Stimulated activated CD8-positive, alpha-beta memory T cell treated with anti-CD3 and anti-CD28 coated beads, Interleukin-15, amount 100 ng/mL, for 24 hours (primary cell): ENCODE measurements around the gene DCUN1D3.
A peak's percentile ranks its signal among the peaks of the same experiment; 100 is the strongest.
"Not testable (repeated sequence)": the region's sequence is repeated elsewhere in the genome, so short reads cannot be mapped to it uniquely, and the experiment has no call there.

Experiments used
- DNase-seq: peaks from one replicate; pipeline ENCODE4 v3.0.0-alpha.2; 2020; ENCODE audit warnings: low read depth

DCUN1D3 gene

DNA sequence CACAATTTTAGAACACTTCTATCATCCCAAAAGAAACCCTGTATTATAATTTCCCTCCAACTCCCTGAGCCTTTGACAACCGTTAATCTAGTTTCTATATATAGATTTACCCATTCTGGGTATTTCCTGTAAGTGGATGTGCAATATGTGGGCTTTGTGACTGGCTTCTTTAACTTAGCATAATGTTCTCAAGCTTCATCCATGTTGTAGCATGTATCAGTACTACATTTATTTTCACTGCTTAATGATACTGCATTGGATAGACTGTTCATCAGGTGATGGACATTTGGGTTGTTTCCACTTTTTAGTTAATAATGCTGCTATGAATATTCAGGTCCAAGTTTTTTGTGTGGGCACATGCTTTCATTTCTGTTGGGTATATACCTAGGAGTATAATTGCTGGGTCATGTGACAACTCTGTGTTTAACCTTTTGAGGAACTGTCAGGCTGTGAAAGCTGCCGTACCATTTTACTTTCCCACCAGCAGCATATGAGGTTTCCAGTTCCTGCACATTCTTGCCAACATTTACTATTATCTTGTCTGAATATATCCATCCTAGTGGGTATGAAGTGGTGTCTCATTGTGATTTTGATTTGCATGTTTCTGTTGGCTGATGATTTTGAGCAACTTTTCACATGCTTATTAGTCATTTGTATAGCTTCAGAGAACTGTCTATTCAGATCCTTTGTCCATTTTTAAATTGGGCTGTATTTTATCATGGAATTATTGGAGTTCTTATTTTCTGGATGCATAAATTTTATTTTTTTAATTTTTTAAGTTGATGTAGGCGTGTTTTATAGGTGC, 77.4 kb downstream of the DCUN1D3 start:
- DNase-seq: no peak

DNA sequence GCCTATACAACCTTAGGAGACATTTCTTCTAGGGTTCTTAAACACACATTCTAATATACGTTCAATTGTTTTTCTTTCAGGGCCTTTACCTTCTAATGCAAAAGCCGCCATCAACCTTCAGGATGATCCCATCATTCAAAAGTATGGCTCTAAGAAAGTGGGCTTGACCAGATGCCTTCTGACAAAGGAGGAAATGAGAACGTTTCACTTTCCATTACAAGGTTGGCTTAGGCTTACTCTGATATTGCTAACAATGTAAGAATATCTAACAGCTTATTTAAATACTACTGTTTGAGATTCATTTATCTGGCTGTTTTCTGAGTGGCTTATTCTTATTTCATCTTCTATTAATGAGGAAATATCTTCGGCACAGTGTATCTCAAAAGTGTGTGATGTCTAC, 78.5 kb downstream of the DCUN1D3 start:
- no peak for DNase-seq

DNA sequence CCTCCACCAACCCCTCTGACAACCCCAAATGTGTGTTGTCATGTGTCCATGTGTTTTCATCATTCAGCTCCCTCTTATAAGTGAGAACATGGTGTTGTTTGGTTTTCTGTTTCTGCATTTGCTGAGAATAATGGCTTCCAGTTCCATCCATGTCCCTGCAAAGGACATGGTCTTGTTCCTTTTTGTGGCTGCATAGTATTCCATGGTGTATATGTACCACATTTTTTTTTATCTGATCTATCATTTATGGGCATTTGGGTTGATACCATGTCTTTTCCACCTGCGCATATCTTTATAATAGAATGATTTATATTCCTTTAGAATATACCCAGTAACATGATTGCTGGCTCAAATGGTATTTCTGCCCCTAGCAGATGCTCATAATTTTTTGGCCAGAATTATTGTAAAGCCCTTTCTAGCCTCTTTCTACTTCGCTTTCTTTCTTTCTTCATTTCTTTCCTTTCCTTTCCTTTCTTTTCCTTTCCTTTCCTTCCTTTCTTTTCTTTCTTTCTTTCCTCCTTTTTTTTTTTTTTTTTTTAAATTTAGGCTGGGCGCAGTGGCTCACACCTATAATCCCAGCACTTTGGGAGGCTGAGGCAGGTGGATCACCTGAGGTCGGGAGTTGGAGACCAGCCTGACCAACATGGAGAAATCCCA, 81.1 kb downstream of the DCUN1D3 start:
- no peak for DNase-seq

DNA sequence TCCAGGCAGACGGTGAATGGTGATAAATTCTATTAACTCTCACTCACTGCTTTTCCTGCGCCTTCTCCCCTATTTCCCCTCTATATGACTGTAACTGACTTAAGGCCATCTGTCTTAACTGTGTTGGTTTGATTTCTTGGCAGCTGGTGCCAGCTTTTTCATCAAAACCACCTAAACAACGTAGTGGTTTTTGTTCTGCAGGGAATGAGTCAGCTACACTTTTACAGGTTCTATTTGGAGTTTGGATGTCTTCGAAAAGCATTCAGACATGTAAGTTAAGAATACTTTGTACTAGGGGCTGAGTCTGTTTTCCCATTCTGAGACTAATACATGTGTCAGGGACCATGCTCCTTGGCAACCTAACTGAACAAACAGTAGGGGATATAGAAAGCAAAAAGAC, 85.4 kb downstream of the DCUN1D3 start:
- DNase-seq: no peak

DNA sequence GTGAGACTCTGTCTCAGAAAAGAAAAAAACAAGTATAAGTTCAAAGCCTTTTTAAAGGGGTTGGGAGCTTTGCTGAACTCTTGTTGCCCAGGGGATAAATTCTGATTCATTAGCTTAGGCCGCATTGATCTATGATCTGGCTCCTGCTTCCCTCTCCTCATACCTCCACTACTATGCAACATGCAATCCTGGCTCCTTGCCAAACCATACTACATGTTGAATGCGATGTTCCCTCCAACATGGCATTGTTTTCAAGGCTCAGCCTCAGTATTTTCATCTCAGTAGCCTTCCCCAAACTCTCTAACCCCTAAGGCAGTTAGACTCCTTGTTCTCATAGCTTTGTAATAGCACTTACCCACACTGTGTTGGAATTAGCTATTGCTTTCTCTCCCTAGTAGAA, 87.6 kb downstream of the DCUN1D3 start:
- DNase-seq: no peak

DNA sequence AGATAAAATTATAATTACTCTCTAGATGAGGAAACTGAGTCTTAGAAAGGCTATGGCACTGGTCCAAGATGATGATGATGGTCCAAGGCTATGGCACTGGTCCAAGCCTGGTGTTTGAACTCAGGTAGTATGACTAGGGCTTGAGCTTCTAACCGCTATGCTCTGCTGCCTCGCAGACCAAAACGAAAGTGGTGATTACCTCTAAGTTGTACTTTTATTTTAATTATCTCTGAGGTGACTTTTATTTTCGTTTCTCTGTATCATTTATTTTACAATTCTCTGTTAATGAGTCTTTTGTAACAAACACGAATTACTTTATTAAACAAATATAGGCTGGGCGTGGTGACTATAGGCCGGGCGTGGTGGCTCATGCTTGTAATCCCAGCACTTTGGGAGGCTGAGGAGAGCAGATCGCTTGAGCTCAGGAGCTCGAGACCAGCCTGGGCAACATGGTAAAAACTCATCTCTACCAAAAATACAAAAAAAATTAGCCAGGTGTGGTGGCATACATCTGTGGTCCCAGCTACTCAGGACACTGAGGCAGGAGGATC, 88.2 kb downstream of the DCUN1D3 start:
- DNase-seq: no peak

DNA sequence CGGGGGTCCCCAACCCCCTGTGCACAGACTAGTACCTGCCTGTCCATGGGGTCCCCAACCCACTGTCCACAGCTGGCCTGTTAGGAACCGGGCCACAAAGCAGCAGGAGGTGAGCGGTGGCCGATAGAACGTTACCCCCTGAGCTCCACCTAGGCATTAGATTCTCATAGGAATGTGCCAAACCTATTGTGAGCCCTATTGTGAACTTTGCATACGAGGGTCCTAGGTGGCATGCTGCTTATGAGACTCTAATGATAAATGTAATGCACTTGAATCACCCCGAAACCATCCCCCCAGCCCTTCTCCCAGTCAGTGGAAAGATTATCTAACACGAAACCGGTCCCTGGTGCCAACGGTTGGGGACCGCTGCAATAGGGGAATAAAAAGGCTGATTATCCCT, 92.3 kb downstream of the DCUN1D3 start:
- no peak for DNase-seq

DNA sequence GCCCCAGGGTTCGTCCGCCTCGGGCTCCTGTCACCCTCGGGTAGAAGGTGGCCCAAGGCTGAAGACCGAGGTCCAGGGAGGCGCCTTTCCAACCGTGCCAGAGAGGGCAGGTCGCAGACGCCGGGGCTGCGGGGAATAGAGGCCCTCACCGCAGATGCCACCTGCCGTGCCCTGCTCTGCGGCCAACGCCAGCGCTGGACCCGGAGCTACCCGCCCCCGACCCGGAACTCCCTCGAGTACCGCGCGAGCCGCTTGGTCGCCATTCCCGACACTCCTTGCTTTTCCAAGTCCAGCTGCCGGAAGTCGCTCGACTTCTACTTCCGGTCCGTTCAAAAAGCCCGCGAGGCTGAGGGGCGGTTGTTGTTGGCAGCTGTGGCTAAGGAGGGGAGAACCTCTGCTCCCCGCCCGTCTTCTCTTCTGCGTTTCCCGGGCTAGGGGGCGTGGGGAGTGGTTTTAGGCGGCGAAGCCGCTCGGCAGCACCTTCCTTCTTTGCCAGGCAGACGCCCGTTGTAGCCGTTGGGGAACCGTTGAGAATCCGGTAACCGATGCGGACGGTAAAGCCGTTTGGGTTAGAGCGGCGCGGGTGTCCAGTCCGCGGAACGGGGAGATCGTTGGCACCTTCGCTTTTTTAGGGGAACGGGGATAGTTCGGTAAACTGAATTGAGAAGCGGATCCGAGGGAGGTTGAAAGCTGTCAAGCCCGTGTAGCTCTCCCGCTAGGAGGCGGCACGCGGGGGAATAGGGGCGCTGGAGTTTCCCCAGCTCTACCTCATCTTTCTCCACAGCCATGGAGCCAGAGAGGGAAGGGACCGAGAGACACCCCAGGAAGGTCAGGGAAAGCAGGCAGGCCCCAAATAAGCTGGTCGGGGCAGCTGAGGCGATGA, 93.7 kb downstream of the DCUN1D3 start, which contains the start of the genes ERI2 and REXO5:
Gene ERI2 (minus strand): TSS at position 305 of the 883 bp plus-strand sequence. CDS start 42 bp downstream, at position 263.
Gene REXO5 (plus strand): TSS at position 360 of the 883 bp plus-strand sequence. CDS start 427 bp downstream, at position 787.
- DNase-seq: peak; percentile 58

DNA sequence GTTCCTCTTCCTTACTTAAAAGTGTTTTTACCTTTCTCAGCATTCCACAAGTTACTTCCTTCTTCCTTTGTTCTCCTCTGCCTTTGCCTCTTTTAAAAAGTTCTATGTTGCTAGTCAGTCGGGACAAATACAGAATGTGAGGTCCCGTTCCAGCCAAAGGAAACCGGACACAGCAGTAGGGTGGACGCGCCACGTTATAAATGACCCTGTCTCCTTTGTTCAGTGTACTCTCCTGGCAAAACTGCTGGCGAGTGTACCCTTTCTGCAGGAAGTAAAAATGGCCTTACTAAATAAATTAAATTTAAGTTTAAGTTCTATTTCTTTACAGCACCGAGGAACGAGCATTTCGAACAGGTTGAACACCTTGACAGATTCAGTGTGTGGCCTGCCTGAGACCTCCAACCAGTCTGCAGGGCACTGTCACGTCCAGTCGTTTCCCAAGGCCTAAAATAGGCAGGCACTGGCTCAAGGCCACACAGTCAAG, 94.4 kb downstream of the DCUN1D3 start:
- DNase-seq: not testable (repeated sequence)
